HG03558 (cell line): ENCODE data around the gene USP17L24.
"Not testable (repeated sequence)": the region's sequence is repeated elsewhere in the genome, so short reads cannot be mapped to it uniquely, and the experiment has no call there.

ENCODE experiments used
- ATAC-seq: cut with Tn5 transposase; IDR thresholded peaks from one replicate; pipeline ENCODE4 v1.9.1; 2021; ENCODE audit warnings: moderate number of reproducible peaks; ENCODE audit not compliant: unreplicated experiment; ENCODE audit errors: extremely low read depth

USP17L24 gene, protein sequence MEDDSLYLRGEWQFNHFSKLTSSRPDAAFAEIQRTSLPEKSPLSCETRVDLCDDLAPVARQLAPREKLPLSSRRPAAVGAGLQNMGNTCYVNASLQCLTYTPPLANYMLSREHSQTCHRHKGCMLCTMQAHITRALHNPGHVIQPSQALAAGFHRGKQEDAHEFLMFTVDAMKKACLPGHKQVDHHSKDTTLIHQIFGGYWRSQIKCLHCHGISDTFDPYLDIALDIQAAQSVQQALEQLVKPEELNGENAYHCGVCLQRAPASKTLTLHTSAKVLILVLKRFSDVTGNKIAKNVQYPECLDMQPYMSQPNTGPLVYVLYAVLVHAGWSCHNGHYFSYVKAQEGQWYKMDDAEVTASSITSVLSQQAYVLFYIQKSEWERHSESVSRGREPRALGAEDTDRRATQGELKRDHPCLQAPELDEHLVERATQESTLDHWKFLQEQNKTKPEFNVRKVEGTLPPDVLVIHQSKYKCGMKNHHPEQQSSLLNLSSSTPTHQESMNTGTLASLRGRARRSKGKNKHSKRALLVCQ

DNA sequence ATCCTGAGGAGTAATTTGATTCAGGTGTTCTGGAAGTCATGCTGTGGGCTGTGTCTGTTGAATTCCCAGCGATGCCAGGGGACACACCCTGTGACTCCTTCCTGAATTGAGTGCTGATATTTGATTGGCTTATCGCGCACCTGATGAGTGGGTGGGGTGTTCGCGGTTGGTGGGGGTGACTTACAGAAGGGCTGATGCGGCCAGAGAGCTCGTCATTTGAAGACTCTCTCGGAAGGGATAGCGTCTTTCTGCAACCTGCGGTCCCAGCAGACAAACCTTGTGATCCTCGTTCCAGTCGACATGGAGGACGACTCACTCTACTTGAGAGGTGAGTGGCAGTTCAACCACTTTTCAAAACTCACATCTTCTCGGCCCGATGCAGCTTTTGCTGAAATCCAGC, at the start of gene USP17L24:
Gene USP17L24 (plus strand): TSS at position 301 of the 400 bp plus-strand sequence. CDS start 0 bp downstream, at position 301.
- ATAC-seq = not testable (repeated sequence)

DNA sequence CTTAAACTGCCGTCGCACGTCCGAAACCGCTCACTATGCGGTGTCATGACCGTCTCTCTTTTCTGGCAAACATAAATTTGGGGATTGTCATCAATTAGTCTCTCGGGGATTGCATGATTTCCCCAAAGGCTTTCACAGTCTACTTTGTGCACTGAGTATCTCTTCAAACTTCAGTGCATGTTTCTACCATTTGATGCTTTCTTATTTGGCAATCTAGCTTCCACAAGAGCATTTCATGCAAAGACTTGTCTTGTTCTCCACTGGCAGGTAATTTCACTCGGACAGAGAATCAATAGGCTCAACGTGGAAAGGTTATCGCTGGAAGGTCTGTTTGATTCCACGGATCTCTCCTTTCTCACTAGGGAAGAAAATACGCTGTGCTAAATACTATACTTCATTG, 774 bp upstream of the USP17L24 start:
- ATAC-seq = not testable (repeated sequence)

DNA sequence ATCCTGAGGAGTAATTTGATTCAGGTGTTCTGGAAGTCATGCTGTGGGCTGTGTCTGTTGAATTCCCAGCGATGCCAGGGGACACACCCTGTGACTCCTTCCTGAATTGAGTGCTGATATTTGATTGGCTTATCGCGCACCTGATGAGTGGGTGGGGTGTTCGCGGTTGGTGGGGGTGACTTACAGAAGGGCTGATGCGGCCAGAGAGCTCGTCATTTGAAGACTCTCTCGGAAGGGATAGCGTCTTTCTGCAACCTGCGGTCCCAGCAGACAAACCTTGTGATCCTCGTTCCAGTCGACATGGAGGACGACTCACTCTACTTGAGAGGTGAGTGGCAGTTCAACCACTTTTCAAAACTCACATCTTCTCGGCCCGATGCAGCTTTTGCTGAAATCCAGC, 4.6 kb downstream of the USP17L24 start, which contains the start of gene USP17L25:
Gene USP17L25 (plus strand): TSS at position 301 of the 400 bp plus-strand sequence. CDS start 0 bp downstream, at position 301.
- ATAC-seq = not testable (repeated sequence)

DNA sequence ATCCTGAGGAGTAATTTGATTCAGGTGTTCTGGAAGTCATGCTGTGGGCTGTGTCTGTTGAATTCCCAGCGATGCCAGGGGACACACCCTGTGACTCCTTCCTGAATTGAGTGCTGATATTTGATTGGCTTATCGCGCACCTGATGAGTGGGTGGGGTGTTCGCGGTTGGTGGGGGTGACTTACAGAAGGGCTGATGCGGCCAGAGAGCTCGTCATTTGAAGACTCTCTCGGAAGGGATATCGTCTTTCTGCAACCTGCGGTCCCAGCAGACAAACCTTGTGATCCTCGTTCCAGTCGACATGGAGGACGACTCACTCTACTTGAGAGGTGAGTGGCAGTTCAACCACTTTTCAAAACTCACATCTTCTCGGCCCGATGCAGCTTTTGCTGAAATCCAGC, 9.4 kb downstream of the USP17L24 start, which contains the start of gene USP17L26:
Gene USP17L26 (plus strand): TSS at position 301 of the 400 bp plus-strand sequence. CDS start 0 bp downstream, at position 301.
- not testable (repeated sequence) for ATAC-seq

- not testable (repeated sequence) for ATAC-seq
These were observed 14.1 kb downstream of the USP17L24 start, which contains the start of gene USP17L5 for GRCh38 chr4:9339103-9339502. Gene USP17L5 (plus strand): TSS chr4:9339403. CDS start chr4:9339403, 0 bp downstream.

- not testable (repeated sequence) for ATAC-seq
These were observed 18.9 kb downstream of the USP17L24 start, which contains the start of gene USP17L27 for GRCh38 chr4:9343848-9344247. Gene USP17L27 (plus strand): TSS chr4:9344148. CDS start chr4:9344148, 0 bp downstream.

- ATAC-seq = not testable (repeated sequence)
These were observed 23.6 kb downstream of the USP17L24 start, which contains the start of gene USP17L28 for GRCh38 chr4:9348593-9348992. Gene USP17L28 (plus strand): TSS chr4:9348893. CDS start chr4:9348893, 0 bp downstream.

DNA sequence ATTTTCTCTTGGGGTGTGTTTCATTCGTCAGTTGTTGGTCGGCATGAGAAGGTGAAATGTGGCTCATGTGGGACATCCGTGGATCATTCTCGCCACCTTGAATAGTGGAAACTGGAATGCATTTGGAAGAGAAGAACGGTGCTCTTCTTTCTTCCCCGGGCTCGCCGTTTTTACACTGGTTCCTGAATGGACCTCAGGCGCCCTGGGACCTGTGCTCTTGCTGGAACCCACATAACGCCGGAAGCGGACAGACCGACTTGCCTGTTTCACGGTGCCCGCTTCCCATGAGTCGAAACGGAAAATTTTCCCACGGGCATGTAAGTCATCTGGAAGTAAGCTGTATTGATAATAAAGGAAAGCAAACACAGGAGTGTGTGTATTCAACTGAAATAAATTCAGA, 25.9 kb downstream of the USP17L24 start:
- not testable (repeated sequence) for ATAC-seq

GRCh38 chr4:9353338-9353737, 28.4 kb downstream of the USP17L24 start, which contains the start of gene USP17L29:
Gene USP17L29 (plus strand): TSS chr4:9353638. CDS start chr4:9353638, 0 bp downstream.
- not testable (repeated sequence) for ATAC-seq

DNA sequence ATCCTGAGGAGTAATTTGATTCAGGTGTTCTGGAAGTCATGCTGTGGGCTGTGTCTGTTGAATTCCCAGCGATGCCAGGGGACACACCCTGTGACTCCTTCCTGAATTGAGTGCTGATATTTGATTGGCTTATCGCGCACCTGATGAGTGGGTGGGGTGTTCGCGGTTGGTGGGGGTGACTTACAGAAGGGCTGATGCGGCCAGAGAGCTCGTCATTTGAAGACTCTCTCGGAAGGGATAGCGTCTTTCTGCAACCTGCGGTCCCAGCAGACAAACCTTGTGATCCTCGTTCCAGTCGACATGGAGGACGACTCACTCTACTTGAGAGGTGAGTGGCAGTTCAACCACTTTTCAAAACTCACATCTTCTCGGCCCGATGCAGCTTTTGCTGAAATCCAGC, 37.9 kb downstream of the USP17L24 start, which contains the start of gene USP17L30:
Gene USP17L30 (plus strand): TSS at position 301 of the 400 bp plus-strand sequence. CDS start 0 bp downstream, at position 301.
- ATAC-seq = not testable (repeated sequence)
